GM12873 (cell line): Measurements from ENCODE around the gene EXOC6.

Experiments
- CTCF ChIP-seq: IDR thresholded peaks from 2 replicates; pipeline ENCODE4 v1.5.1; 2012; ENCODE audit warnings: low read depth, mild to moderate bottlenecking, moderate library complexity, low read length, control low read depth; ENCODE audit not compliant: insufficient read depth; ENCODE audit errors: missing control alignments

EXOC6 gene

DNA sequence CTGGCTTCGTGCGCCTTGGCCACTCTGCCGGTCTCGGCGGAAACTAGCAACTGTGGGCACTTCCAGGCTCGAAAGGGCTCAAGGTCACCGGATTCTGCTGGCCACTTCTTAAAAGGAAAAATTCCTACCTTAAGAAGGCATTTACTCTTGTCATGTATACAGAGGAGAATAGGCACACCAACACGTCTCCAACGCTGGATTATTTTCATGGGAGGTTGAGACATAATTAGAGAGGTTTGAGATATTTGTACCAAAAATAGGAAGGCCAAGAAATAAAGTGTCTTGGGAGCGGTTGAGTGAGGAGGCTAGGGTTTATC lies 220.9 kb downstream of the EXOC6 start:
- no peak for TF ChIP-seq CTCF

- no peak for TF ChIP-seq CTCF
These were observed 222.3 kb downstream of the EXOC6 start for GRCh38 chr10:93070378-93071176.

- no peak for TF ChIP-seq CTCF
These were observed 222.8 kb downstream of the EXOC6 start for GRCh38 chr10:93071177-93071472.

DNA sequence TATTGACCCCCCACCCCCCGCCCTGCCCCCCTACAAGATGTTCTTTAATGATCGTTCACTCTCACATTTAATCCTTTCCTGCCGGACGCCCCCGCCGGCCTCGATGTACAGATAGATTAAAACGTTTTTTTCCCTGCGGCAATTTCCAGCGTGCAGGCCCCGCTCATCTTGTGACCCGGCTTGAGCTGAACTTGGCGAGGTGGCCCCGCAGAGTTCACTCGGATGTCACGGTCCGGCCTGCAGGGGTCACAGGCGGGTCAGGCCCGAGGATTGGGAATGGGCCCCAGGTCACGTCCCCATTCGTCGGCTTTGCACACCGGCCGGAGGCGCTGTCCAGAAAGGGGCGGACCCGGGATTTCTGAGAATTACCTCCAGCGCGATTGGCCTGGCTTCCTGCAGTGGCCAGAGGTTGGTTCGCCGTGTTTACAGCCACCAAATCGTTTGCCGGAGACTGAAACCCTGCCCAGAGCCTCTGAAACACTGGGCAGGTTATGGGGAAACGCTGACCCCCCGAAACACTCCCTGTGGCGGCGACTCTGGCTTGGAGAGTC lies 223.4 kb downstream of the EXOC6 start:
- TF ChIP-seq CTCF = no peak

DNA sequence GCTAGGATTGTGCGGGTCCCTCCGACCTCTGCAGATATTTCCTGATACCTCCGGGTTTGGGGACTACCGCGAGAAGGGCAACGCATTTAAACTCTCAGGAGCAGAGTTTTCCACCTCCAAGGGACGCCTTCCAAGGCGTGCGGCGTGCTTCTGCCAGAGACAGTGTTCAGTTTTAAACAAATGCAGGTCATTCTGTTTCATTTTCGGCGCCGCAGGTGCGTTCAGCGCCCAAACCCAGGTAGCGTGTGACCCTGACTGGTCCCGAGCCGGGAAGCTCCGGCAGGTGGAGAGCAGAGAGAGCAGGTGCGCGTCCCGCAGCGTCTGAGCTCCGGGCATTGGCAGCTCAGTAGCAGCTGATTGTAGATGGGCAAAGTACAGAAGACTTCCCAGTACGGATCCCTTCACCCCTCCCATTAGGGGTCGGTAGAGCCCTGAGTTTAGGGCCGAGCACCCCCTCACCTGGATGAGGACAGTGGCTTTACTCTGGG lies 223.9 kb downstream of the EXOC6 start:
- no peak for TF ChIP-seq CTCF

- no peak for TF ChIP-seq CTCF
These were observed 224.6 kb downstream of the EXOC6 start for GRCh38 chr10:93072713-93073538.

DNA sequence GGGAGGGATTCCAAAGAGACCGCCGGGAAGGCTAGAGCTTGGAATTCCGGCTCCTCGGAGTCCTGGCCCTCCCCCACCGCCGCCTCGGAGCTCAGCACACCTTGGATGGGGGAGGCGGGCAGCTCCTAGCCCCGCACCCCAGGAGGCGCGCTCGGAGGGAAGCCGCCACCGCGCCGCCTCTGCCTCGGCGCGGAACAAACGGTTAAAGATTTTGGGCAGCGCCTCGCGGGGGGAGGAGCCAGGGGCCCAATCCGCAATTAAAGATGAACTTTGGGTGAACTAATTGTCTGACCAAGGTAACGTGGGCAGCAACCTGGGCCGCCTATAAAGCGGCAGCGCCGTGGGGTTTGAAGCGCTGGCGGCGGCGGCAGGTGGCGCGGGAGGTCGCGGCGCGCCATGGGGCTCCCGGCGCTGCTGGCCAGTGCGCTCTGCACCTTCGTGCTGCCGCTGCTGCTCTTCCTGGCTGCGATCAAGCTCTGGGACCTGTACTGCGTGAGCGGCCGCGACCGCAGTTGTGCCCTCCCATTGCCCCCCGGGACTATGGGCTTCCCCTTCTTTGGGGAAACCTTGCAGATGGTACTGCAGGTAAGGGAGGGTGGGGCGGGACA lies 225.3 kb downstream of the EXOC6 start, which contains the start of gene CYP26A1:
CYP26A1 (plus strand) TSS at position 355 of the 608 bp plus-strand sequence; CDS start at position 397, 42 bp downstream.
- TF ChIP-seq CTCF = no peak
